ENCODE data around the gene BSND. TPM values are rescaled to one million over a fixed set of nuclear protein-coding genes. Genes with fewer than 3 reads are reported as not detected.

Gene BSND
- total and polyA plus RNA-seq, 9 of the 15 experiments (the other 6 are each of a cell fraction or from before 2014, with no cell fraction given) = not detected

DNA sequence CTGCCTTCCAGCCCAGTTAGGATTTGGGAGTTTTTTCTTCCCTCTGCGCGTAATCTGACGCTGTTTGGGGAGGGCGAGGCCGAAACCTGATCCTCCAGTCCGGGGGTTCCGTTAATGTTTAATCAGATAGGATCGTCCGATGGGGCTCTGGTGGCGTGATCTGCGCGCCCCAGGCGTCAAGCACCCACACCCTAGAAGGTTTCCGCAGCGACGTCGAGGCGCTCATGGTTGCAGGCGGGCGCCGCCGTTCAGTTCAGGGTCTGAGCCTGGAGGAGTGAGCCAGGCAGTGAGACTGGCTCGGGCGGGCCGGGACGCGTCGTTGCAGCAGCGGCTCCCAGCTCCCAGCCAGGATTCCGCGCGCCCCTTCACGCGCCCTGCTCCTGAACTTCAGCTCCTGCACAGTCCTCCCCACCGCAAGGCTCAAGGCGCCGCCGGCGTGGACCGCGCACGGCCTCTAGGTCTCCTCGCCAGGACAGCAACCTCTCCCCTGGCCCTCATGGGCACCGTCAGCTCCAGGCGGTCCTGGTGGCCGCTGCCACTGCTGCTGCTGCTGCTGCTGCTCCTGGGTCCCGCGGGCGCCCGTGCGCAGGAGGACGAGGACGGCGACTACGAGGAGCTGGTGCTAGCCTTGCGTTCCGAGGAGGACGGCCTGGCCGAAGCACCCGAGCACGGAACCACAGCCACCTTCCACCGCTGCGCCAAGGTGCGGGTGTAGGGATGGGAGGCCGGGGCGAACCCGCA is 40.8 kb downstream of the BSND start, which contains the start of gene PCSK9 (continued):
- TF ChIP-seq NBN (IDR thresholded peaks at IDR 0.05; ENCODE audit: low read depth) (no peak), LCOR (CRISPR knock-in tag; IDR thresholded peaks at IDR 0.05) (peak; percentile 86), ZNF239 (CRISPR knock-in tag; IDR thresholded peaks at IDR 0.05) (no peak), NUFIP1 (IDR thresholded peaks at IDR 0.05; ENCODE audit: partially characterized antibody) (no peak), HNRNPK (IDR thresholded peaks at IDR 0.05; ENCODE audit: low read depth, low read length, poor library complexity, severe bottlenecking) (no peak), BCL6 (CRISPR knock-in tag; IDR thresholded peaks at IDR 0.05) (no peak), POLR2G (IDR thresholded peaks at IDR 0.05; ENCODE audit: low read depth, low read length) (peak; percentile 85), SAP30 (IDR thresholded peaks at IDR 0.05; ENCODE audit: borderline replicate concordance, insufficient read depth, low read depth, low read length, poor library complexity, severe bottlenecking) (peak; percentile 62), RBM25 (IDR thresholded peaks at IDR 0.05; ENCODE audit: low read depth, low read length, severe bottlenecking) (no peak), PTRF (tag; IDR thresholded peaks at IDR 0.05) (no peak), HSF4 (CRISPR knock-in tag; IDR thresholded peaks at IDR 0.05; ENCODE audit: borderline replicate concordance) (no peak), MYC (IDR thresholded peaks at IDR 0.05; ENCODE audit: low read depth, low read length) (peak; percentile 62; the same call in 1 of the 2 replicates), MYC (CRISPR knock-in tag; IDR thresholded peaks at IDR 0.05; ENCODE audit: borderline replicate concordance, low read depth) (no peak), CBFA2T3 (IDR thresholded peaks at IDR 0.05) (no peak), MYBL2 (IDR thresholded peaks at IDR 0.05; ENCODE audit: low read depth) (no peak), MYBL2 (CRISPR knock-in tag; IDR thresholded peaks at IDR 0.05; ENCODE audit: borderline replicate concordance) (0 out of 2 replicates have a peak, but pooled peaks have one; percentile 50), BRD9 (IDR thresholded peaks at IDR 0.05; ENCODE audit: low read depth, partially characterized antibody) (no peak), SRSF7 (optimal IDR thresholded peaks at IDR 0.05; ENCODE audit: low read depth, low read length) (no peak)
- TF ChIP-seq, protein P1, sequence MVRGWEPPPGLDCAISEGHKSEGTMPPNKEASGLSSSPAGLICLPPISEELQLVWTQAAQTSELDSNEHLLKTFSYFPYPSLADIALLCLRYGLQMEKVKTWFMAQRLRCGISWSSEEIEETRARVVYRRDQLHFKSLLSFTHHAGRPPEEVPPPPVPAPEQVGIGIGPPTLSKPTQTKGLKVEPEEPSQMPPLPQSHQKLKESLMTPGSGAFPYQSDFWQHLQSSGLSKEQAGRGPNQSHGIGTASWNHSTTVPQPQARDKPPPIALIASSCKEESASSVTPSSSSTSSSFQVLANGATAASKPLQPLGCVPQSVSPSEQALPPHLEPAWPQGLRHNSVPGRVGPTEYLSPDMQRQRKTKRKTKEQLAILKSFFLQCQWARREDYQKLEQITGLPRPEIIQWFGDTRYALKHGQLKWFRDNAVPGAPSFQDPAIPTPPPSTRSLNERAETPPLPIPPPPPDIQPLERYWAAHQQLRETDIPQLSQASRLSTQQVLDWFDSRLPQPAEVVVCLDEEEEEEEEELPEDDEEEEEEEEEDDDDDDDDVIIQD (CRISPR knock-in tag; IDR thresholded peaks at IDR 0.05) = no peak
- TF ChIP-seq, protein P2, sequence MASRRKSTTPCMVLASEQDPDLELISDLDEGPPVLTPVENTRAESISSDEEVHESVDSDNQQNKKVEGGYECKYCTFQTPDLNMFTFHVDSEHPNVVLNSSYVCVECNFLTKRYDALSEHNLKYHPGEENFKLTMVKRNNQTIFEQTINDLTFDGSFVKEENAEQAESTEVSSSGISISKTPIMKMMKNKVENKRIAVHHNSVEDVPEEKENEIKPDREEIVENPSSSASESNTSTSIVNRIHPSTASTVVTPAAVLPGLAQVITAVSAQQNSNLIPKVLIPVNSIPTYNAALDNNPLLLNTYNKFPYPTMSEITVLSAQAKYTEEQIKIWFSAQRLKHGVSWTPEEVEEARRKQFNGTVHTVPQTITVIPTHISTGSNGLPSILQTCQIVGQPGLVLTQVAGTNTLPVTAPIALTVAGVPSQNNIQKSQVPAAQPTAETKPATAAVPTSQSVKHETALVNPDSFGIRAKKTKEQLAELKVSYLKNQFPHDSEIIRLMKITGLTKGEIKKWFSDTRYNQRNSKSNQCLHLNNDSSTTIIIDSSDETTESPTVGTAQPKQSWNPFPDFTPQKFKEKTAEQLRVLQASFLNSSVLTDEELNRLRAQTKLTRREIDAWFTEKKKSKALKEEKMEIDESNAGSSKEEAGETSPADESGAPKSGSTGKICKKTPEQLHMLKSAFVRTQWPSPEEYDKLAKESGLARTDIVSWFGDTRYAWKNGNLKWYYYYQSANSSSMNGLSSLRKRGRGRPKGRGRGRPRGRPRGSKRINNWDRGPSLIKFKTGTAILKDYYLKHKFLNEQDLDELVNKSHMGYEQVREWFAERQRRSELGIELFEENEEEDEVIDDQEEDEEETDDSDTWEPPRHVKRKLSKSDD (conservative IDR thresholded peaks at IDR 0.05; ENCODE audit: low read length) = no peak
- TF ChIP-seq, protein P3, sequence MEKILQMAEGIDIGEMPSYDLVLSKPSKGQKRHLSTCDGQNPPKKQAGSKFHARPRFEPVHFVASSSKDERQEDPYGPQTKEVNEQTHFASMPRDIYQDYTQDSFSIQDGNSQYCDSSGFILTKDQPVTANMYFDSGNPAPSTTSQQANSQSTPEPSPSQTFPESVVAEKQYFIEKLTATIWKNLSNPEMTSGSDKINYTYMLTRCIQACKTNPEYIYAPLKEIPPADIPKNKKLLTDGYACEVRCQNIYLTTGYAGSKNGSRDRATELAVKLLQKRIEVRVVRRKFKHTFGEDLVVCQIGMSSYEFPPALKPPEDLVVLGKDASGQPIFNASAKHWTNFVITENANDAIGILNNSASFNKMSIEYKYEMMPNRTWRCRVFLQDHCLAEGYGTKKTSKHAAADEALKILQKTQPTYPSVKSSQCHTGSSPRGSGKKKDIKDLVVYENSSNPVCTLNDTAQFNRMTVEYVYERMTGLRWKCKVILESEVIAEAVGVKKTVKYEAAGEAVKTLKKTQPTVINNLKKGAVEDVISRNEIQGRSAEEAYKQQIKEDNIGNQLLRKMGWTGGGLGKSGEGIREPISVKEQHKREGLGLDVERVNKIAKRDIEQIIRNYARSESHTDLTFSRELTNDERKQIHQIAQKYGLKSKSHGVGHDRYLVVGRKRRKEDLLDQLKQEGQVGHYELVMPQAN (IDR thresholded peaks at IDR 0.05; ENCODE audit: borderline replicate concordance) = no peak
